Immature natural killer cell (primary cell): ENCODE results near the gene YJU2. TPM values are rescaled to one million over a fixed set of nuclear protein-coding genes. Genes with fewer than 3 reads are reported as not detected.

Source experiments
- polyA plus RNA-seq, 3 donors: library from polyadenylated mRNA; unstranded; fragments of 300-500 nt; fragmentation: Illumina TruSeq; gene quantifications; one replicate each; pipeline ENCODE4 v1.2.3, GENCODE V29; 2021

YJU2 gene
- polyA plus RNA-seq, 3 donors from 2014 or later: 13.8 to 42.4 (median 16.9) TPM

Other genes with a start within 250 kb of the YJU2 start
- 1 to 10 TPM; 6.1 to 8.5 (median 7.3) TPM for gene PIAS4, start 239.3 kb upstream of the YJU2 start, polyA plus RNA-seq
- gene ZBTB7A, start 180.2 kb upstream of the YJU2 start, polyA plus RNA-seq: 10 to 100 TPM; 10.2 to 62.3 (median 29.0) TPM
- 10 to 100 TPM; 75.5 to 96.0 (median 86.6) TPM for gene MAP2K2, start 123.0 kb upstream of the YJU2 start, polyA plus RNA-seq
- not detected for gene CREB3L3, start 93.4 kb upstream of the YJU2 start, polyA plus RNA-seq
- 1 to 10 TPM in 2 of 3 donors, under 1 TPM in 1; 0.86 to 7.4 (median 1.4) TPM for gene SIRT6, start 64.5 kb upstream of the YJU2 start, polyA plus RNA-seq
- gene ANKRD24, start 64.4 kb upstream of the YJU2 start, polyA plus RNA-seq: under 1 TPM in 1 of 3 donors, not detected in 2; 0.24 TPM
- gene EBI3, start 17.6 kb upstream of the YJU2 start, polyA plus RNA-seq: not detected
- gene SHD, start 32.2 kb downstream of the YJU2 start, polyA plus RNA-seq: not detected
- gene TMIGD2, start 55.3 kb downstream of the YJU2 start, polyA plus RNA-seq: 100 to 1,000 TPM in 1 of 3 donors, 10 to 100 TPM in 2; 85.3 to 116 (median 86.1) TPM
- gene FSD1, start 57.5 kb downstream of the YJU2 start, polyA plus RNA-seq: 10 to 100 TPM; 10.1 to 23.8 (median 12.8) TPM
- 1 to 10 TPM in 1 of 3 donors, under 1 TPM in 1, not detected in 1; 0.89 to 4.2 TPM for gene STAP2, start 91.7 kb downstream of the YJU2 start, polyA plus RNA-seq
- gene MPND, start 96.5 kb downstream of the YJU2 start, polyA plus RNA-seq: 10 to 100 TPM in 2 of 3 donors, 1 to 10 TPM in 1; 9.0 to 13.4 (median 11.3) TPM
- 10 to 100 TPM; 13.8 to 24.6 (median 18.4) TPM for gene SH3GL1, start 153.5 kb downstream of the YJU2 start, polyA plus RNA-seq
- gene CHAF1A, start 155.6 kb downstream of the YJU2 start, polyA plus RNA-seq: 1 to 10 TPM; 1.5 to 8.5 (median 2.9) TPM
- gene UBXN6, start 210.7 kb downstream of the YJU2 start, polyA plus RNA-seq: 1 to 10 TPM; 4.7 to 8.3 (median 6.3) TPM
- 10 to 100 TPM in 2 of 3 donors, 1 to 10 TPM in 1; 7.3 to 32.5 (median 16.1) TPM for gene HDGFL2, start 225.2 kb downstream of the YJU2 start, polyA plus RNA-seq